Peyer's patch (tissue), 4 donors: ENCODE data around the gene ZNF32. TPM values are rescaled to one million over a fixed set of nuclear protein-coding genes. Genes with fewer than 3 reads are reported as not detected.

Source experiments
- DNase-seq, 3 donors: peaks; one replicate each; pipeline ENCODE4 v3.0.0-alpha.2; 2017 to 2019
- H3K27ac ChIP-seq, 4 donors: fragments of 200-600 bp; sonication (generic); one replicate each; pipeline ENCODE4 v1.5.1; 2016 to 2019
- H3K27me3 ChIP-seq, 2 donors: fragments of 200-600 bp; sonication (generic); one replicate each; pipeline ENCODE4 v1.5.1; 2019
- H3K36me3 ChIP-seq, 3 donors: fragments of 200-600 bp; sonication (generic); one replicate each; pipeline ENCODE4 v1.5.1; 2016 to 2019
- H3K4me1 ChIP-seq, 4 donors: fragments of 200-600 bp; sonication (generic); one replicate each; pipeline ENCODE4 v1.5.1; 2016 to 2019
- H3K4me3 ChIP-seq, 4 donors: fragments of 200-600 bp; sonication (generic); 1 replicate in 3 of 4; 2 replicates in 1 of 4; pipeline ENCODE4 v1.5.1; 2016 to 2019; ENCODE audit warnings: mild to moderate bottlenecking in 1 of 4
- H3K9me3 ChIP-seq, 4 donors: fragments of 200-600 bp; sonication (generic); one replicate each; pipeline ENCODE4 v1.5.1; 2016 to 2019; ENCODE audit warnings: mild to moderate bottlenecking in 1 of 4
- CTCF ChIP-seq, 6 experiments: fragments of 450-650 bp in 4 of 6; fragments of 200-600 bp in 2 of 6; sonication (generic) in 1 of 6; IDR thresholded peaks; one replicate each; pipeline ENCODE4 v1.5.1; 2017 to 2019; ENCODE audit warnings: antibody characterized with exemption in 6 of 6, mild to moderate bottlenecking in 3 of 6, moderate library complexity in 1 of 6
- POLR2A ChIP-seq, 2 donors: fragments of 450-650 bp; IDR thresholded peaks; one replicate each; pipeline ENCODE4 v1.5.1; 2017; ENCODE audit warnings: antibody characterized with exemption in 2 of 2, mild to moderate bottlenecking in 2 of 2, moderate library complexity in 2 of 2
- total RNA-seq, 4 donors: library from RNA; depleted of rRNA; stranded (reverse); fragments of >200 nt; gene quantifications; one replicate each; pipeline ENCODE4 v1.1.0, GENCODE V29; 2016

The ZNF32 gene
- total RNA-seq, 4 donors from 2014 or later = 19.3 to 51.2 (median 23.1) TPM

GRCh38 chr10:43599333-43599732 lies 49.3 kb downstream of the ZNF32 start:
- Histone ChIP-seq H3K27ac (no peak overlapping the region), H3K27me3 (no peaks in the 10 kb centered on the region), H3K9me3 (no peaks in the 10 kb centered on the region), H3K36me3 (no peaks in the 10 kb centered on the region), H3K4me1 (peaks cover 0 to 21% (median 2%) of the 10 kb centered on the region in 4 donors), H3K4me3 (no peak overlapping the region)
- no peak for DNase-seq
- TF ChIP-seq CTCF (IDR thresholded peaks at IDR 0.05) (no peak), POLR2A (IDR thresholded peaks at IDR 0.05) (no peak)

GRCh38 chr10:43598446-43598845 lies 50.2 kb downstream of the ZNF32 start:
- peaks cover 0 to 21% (median 2%) of the 10 kb centered on the region in 4 donors for H3K4me1 ChIP-seq
- H3K27ac ChIP-seq = no peak overlapping the region
- no peaks in the 10 kb centered on the region for H3K36me3 ChIP-seq
- H3K4me3 ChIP-seq = no peak overlapping the region
- H3K27me3 ChIP-seq = no peaks in the 10 kb centered on the region
- no peak for DNase-seq
- TF ChIP-seq CTCF (IDR thresholded peaks at IDR 0.05) (no peak), POLR2A (IDR thresholded peaks at IDR 0.05) (no peak)
- no peaks in the 10 kb centered on the region for H3K9me3 ChIP-seq

GRCh38 chr10:43596546-43596945 lies 52.1 kb downstream of the ZNF32 start:
- Histone ChIP-seq H3K4me1 (peaks cover 0 to 21% (median 2%) of the 10 kb centered on the region in 4 donors), H3K9me3 (no peaks in the 10 kb centered on the region), H3K4me3 (no peak overlapping the region), H3K27ac (no peak overlapping the region), H3K27me3 (no peaks in the 10 kb centered on the region), H3K36me3 (no peaks in the 10 kb centered on the region)
- TF ChIP-seq CTCF (IDR thresholded peaks at IDR 0.05) = no peak
- no peak for TF ChIP-seq POLR2A (IDR thresholded peaks at IDR 0.05)
- DNase-seq = no peak

- no peaks in the 10 kb centered on the region for H3K27me3 ChIP-seq
- no peaks in the 10 kb centered on the region for H3K9me3 ChIP-seq
- TF ChIP-seq POLR2A (IDR thresholded peaks at IDR 0.05) = no peak
- TF ChIP-seq CTCF (IDR thresholded peaks at IDR 0.05) = no peak
- H3K27ac ChIP-seq = no peak overlapping the region
- no peaks in the 10 kb centered on the region for H3K36me3 ChIP-seq
- no peak overlapping the region for H3K4me3 ChIP-seq
- H3K4me1 ChIP-seq = peaks cover 0 to 21% (median 2%) of the 10 kb centered on the region in 4 donors
- DNase-seq = no peak
Observed at GRCh38 chr10:43595739-43596298, 52.9 kb downstream of the ZNF32 start.

GRCh38 chr10:43594944-43595589 lies 53.6 kb downstream of the ZNF32 start:
- no peaks in the 10 kb centered on the region for H3K9me3 ChIP-seq
- H3K4me1 ChIP-seq = peaks cover 0 to 21% (median 2%) of the 10 kb centered on the region in 4 donors
- H3K27me3 ChIP-seq = no peaks in the 10 kb centered on the region
- no peak for TF ChIP-seq POLR2A (IDR thresholded peaks at IDR 0.05)
- TF ChIP-seq CTCF (IDR thresholded peaks at IDR 0.05) = no peak
- peak overlapping the region in 1 of 4 donors; percentile 42 for H3K27ac ChIP-seq
- peak overlapping the region in 3 of 4 donors; percentile 33 to 41 (median 34) for H3K4me3 ChIP-seq
- no peaks in the 10 kb centered on the region for H3K36me3 ChIP-seq
- no peak for DNase-seq

Other genes starting within 250 kb of the ZNF32 start
- gene HNRNPF, start 239.7 kb downstream of the ZNF32 start, total RNA-seq = 100 to 1,000 TPM; 145 to 177 (median 160) TPM
- gene ZNF487, start 211.8 kb downstream of the ZNF32 start, total RNA-seq = 10 to 100 TPM; 21.5 to 51.7 (median 26.9) TPM
- 10 to 100 TPM in 1 of 4 donors, 1 to 10 TPM in 3; 2.6 to 17.3 (median 3.8) TPM for gene ZNF239, start 74.3 kb downstream of the ZNF32 start, total RNA-seq
- 10 to 100 TPM in 1 of 4 donors, 1 to 10 TPM in 3; 1.5 to 19.0 (median 2.5) TPM for gene ZNF485, start 42.4 kb downstream of the ZNF32 start, total RNA-seq